ENCODE results near the gene HTR7.

The HTR7 gene

DNA sequence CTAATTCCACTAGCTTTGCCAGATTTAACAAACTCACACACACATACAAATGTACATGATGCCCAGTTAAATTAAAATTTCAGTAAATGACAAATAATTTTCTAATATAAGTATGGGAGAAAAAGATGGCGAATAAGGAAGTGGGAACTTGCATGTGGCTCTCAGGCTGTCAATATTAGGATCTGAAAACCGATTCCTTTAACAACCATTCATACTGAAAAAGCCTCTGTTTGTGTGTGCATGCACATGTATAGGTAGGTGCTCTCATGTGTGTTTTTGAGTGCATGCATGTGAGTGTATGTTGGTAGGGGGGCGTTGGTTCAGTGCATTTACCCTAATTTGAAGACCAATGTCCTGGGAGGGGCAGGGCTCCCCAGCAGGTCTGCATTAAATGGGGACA is 125.3 kb downstream of the HTR7 start:
- DNase-seq = no peak

DNA sequence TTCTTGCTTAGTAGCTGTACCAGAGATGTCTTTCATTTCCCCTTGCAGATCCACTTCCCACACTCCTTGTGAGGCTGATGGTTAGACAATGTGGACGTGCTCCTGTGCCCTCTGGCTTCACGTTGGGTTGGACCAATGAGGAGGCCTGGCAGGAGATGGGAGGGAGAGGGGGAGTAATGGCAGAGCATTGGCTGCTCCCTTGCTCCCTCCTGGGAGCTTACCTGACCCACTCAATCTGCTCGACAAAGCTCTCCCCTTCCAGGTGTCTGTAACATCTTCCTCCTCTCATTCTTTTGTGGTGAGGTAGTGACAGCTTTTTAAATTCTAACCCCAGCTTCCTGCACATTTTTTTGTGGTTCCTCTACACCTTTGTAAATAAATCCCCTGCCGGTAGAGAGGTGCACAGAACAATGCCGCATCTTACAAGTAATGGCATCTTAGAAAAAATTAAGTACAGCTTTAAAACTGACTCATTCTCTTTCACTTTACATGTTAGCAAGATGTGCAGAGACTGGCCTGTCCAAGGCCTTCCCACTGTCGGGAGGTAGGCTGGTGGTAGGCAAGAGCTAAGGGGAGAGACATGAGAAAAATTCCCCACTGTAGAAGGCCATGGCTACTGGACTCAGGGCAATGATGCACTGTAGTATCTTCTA is 134.3 kb downstream of the HTR7 start:
- DNase-seq = no peak

DNA sequence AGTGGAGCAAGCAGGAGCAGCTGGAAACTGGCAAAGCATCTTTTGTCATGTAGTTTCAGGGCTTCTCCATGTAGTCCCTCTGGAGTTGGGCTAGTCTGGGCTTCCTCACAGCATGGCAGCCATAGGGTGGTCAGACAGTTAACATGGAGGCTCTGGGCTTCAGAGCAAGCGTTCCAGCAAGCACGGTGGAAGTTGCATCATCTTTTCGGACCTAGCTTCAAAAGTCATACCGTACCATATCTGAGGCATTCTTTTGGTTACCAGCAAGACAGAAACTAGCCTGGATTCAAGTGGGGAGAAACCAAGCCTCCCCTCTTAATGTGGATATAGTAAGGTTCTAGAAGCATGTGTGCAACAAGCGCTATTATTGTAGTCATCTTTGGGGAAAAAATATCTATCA is 135.0 kb downstream of the HTR7 start:
- no peak for DNase-seq

DNA sequence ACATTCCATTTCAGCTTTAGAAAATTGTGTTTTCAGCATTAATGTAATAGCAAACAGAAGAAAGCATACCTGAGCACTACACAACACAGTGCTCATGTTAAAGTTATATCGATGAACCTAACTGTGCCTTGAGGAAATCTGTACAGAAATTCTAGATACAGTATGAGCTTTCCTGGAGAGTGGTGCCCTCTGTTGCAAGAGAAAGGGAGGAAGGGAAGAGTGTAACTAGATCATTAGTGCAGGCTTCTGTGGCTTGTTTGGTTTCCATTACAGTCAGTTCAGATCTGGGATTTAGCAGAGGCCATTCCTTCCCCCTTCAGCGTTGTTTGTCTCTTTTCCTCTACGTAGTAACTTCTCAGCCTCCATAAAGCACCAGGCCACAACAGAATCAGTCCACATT is 139.7 kb downstream of the HTR7 start:
- DNase-seq = no peak

DNA sequence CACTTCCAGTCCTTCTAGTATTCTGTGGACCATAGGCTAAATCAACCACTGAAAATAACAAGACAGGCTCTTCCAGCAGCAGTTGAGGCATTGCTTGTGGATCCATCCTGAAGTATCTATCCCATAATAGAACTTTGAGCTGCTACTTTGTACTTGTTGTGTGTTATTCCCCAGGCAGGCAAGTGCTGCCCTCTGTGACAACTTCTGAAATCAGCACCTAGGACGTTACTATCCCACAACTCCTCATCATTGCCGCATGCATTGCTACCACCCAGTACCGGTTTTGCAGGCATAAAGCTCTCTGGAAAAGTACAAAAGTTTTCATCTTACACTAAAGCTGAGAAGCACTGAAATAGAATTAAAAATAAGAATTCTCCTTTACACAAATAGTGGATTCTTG is 145.3 kb downstream of the HTR7 start:
- DNase-seq = no peak

DNA sequence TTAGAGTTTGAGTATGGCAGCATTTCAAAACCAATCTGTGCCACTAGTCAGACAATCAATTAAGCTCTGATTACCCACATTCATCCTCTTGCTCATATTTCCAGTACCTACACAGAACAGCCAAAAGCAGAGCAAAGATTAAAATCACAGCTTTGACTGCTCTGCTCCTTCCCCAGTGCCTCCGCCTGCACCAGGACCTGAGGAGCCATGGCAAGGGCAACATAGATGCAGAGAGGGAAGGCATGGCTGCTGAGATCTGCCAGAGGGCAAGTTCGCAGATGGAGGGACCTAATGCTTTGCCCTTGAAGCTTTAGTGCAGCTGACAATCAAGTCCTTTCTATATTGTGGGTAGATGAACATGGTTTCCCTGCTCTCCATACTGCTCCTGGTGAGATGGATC is 148.1 kb downstream of the HTR7 start:
- DNase-seq = no peak

DNA sequence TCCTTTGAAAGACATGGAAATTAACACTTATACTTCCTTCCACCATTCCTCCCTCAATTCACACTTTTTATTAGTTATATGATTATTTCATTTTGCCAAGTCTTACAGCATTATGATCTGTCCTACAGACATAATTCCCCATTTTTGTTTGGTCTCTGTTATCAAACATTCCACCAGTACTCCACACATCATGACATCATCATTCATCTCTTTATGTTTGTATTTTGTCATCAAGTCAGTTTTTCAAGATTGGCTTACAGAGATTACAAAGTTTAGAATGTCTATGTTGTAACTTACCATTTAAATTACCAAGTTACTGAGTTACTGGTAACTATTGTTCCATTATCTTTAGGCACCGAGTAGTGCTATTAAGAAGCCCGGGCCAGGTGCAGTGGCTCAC is 150.2 kb downstream of the HTR7 start:
- no peak for DNase-seq

DNA sequence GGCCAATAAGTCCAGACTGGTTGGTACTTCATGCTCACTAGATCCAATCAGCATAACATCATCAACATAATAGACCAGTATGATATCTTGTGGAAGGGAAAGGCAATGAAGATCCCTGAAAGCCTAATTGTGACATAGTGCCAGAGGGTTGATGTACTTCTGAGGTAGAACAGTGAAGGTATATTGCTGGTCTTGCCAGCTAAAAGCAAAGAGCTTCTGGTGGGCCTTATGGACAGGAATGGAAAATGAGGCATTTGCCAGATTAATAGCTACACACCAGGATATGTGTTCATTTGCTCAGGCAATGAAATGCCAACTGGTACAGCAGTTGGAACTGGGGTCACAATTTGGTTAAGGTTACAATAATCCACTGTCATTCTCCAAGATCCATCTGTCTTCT is 156.4 kb downstream of the HTR7 start:
- no peak for DNase-seq

DNA sequence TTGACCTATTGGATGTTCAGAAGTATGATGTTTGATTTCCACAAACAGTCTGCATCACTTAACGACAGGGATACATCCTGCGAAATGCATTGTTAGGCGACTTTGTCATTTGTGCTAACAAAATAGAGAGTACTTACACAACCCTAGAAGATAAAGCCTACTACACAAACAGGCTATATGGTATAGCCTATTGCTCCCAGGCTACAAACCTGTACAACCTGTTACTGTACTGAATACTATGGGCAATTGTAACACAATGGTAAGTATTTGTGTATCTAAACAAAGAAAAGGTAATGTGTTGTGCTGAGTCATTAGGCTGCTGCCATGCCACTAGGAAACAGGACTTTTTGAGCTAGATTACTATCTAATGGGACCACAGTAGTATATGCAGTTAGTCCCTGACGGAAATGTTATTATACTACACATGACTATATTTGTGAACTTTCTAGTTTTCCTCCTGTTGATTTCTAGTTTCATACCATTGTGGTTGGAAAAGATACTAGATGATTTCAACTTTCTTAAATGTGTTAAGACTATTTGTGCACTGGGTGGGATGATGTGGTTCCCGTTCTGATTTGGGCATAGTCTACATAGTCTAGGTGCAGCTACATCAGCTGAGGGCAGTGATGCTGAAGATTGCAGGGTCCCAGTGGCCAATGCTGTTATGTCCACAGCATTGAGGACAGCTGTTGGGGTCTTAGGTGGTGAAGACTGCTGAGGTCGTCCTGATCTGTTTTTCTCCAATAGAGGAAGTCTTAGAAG is 161.7 kb downstream of the HTR7 start:
- no peak for DNase-seq
